GM11168 (cell line): ENCODE data around the gene FAM53B.

Experiments used
- in situ Hi-C: fragments of 300-500 bp; cut with MboI; formaldehyde crosslinking; loops from one replicate; pipeline ENCODE4 v1.12.0; 2022; ENCODE audit warnings: low sequenced_read_pairs; ENCODE audit not compliant: unreplicated experiment

The FAM53B gene

GRCh38 chr10:124669141-124669823 is 74.9 kb downstream of the FAM53B start:
- in situ Hi-C loops = no loop called here

DNA sequence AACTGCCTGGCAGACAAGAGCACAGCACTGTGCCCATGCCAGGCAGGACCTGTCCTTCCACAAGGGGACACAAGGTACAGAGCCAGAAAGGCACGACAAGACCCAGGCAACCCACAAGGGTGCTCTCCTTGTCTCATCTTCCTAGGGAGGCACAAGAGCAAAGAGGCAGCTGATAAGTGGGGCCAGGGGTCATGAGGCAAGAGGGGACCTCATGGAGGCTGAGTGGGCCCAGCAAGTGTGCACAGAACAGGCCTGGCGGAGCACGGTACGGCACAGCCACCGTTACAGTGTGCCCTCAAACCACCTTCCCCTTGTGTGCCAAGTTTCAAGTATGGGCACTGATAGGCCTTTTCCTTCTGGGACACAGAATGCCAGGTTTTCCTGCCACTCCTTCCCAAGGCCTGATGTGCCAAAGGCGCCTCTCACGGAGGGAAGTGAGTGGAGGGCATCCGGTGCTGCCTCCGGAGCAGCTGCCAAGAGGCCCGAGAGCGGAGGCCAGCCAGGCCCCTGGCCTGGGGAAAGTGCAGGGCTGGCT is 75.6 kb downstream of the FAM53B start:
- in situ Hi-C loops = no loop called here

- in situ Hi-C loops = no loop called here
Observed at GRCh38 chr10:124667425-124668345, 76.5 kb downstream of the FAM53B start.

- in situ Hi-C loops = no loop called here
Observed at GRCh38 chr10:124666494-124666893, 77.7 kb downstream of the FAM53B start.

DNA sequence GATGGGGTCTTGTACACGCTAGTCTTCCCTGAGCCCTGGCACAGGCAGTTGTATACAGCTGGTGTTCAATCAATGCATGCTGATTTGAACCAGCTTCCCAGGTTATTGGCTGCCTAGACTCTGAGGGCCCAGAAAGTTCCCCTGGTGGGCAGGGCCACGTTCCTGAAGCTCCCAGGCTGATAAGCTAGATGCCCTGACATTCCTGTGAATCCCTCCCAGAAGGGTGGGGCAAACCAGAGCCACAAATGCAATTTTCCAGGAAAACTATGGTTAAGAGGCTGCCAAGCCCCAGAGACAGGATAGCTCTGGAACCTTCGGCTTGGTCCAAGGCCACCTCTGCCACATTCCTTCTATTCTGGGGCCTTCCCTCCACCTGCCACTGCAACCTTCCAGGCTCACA is 78.2 kb downstream of the FAM53B start:
- in situ Hi-C loops = no loop called here

DNA sequence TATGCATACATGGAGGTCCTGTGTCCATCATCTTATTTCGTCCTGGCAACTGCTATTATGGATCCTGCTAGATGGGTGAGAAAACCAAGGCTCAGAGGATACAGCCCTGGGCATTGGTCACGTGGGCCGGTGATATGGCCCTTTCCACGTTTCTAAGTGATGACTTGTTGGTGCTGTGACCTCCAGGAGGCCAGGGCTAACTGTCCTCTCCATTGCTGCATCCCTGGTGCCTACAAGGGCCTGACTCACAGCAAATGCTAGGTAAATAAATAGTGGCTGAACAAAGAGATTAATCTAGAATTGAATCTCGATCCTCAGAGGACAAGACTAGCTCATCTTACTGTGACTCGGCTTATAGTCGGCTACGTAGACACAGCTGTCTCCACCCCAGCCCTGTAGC is 78.6 kb downstream of the FAM53B start:
- in situ Hi-C loops = no loop called here

GRCh38 chr10:124665091-124665490 is 79.1 kb downstream of the FAM53B start:
- in situ Hi-C loops = no loop called here

DNA sequence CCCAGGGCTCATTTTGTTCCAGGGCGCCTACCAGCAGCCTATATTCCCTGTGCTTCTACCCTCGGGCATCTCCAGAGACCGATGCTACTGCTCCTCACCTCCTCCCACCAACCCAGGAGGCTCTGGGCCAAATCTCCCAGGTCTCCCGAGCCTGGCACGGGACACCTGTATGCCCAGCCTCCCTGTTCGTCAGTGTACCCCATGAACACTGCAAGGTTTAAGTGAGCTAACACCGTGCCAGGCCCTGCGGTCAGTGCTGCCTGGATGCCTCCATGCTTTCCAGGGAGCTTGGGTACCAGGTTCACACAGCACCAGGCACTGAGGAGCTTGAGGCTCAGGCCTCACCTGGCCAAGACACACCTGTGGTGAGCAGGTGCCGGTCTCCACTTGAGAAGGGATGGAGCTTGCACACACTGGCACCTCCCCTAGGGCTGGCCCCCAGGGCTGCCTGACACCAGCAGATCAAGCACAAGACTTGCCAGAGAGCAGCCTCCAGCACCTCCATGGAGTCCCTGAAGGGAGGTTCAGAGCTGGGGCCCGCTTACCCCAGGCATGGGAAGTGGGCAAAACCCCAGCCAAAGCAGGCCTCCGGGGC is 80.3 kb downstream of the FAM53B start:
- in situ Hi-C loops = no loop called here

GRCh38 chr10:124663228-124663627 is 81.0 kb downstream of the FAM53B start:
- in situ Hi-C loops = no loop called here

- in situ Hi-C loops = no loop called here
Observed at GRCh38 chr10:124661660-124662180, 82.5 kb downstream of the FAM53B start.

GRCh38 chr10:124660404-124661125 is 83.6 kb downstream of the FAM53B start:
- in situ Hi-C loops = no loop called here

DNA sequence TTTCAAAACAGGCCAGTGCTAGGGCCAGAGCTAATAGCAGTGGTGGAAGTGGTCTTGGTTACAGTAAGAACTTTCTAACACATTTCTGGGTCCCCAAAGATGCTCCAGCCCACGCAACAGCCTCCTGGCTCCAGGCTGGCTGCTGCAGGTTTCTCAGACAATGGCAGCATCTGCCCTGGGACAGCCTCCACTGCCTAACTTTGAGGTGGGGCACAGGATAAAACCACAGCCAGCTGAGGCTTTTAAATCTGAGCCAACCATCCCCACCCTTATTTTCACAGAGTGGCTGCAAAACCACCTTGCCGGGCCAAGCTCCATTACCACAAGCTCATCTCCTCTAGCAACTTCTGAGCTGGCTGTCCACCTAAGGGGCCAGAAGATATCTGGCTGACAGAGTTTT is 84.8 kb downstream of the FAM53B start:
- in situ Hi-C loops = no loop called here

GRCh38 chr10:124658591-124659242 is 85.5 kb downstream of the FAM53B start:
- in situ Hi-C loops = no loop called here

- in situ Hi-C loops = no loop called here
Observed at GRCh38 chr10:124657806-124658205, 86.4 kb downstream of the FAM53B start.

DNA sequence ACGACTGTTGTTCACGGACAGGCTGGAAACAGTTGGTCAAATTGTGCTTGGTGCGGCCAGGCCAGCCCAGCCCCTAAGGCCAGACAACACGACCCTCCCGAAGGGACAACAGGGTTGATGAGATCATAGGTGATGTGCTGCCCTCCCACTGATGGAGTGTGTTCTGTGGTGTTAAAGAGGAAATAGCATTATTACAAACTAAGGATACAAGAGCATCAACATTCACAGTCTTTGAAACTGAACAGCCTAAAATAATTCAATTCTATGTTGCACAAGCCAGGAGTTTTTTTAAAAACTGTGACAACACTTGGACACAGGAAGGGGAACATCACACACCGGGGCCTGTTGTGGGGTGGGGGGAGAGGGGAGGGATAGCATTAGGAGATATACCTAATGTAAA is 87.6 kb downstream of the FAM53B start:
- in situ Hi-C loops = no loop called here

DNA sequence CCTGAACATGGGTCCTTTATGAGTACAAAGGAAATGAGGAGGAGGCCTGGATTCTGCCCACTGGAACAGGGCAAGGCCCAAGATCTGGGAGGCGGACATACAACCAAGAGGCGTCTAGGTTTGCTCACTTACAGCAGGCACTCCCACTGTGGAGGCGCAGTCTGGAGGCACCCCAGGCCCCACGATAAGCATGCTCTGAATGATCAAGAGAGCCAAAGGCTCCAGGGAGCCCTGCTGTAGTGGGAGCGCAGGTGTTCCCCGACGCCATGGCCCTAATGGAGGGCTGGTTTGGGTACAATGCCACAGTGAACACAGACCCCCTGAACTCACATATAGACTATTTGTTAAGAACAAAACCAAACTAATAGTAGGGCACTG is 88.1 kb downstream of the FAM53B start:
- in situ Hi-C loops = no loop called here

DNA sequence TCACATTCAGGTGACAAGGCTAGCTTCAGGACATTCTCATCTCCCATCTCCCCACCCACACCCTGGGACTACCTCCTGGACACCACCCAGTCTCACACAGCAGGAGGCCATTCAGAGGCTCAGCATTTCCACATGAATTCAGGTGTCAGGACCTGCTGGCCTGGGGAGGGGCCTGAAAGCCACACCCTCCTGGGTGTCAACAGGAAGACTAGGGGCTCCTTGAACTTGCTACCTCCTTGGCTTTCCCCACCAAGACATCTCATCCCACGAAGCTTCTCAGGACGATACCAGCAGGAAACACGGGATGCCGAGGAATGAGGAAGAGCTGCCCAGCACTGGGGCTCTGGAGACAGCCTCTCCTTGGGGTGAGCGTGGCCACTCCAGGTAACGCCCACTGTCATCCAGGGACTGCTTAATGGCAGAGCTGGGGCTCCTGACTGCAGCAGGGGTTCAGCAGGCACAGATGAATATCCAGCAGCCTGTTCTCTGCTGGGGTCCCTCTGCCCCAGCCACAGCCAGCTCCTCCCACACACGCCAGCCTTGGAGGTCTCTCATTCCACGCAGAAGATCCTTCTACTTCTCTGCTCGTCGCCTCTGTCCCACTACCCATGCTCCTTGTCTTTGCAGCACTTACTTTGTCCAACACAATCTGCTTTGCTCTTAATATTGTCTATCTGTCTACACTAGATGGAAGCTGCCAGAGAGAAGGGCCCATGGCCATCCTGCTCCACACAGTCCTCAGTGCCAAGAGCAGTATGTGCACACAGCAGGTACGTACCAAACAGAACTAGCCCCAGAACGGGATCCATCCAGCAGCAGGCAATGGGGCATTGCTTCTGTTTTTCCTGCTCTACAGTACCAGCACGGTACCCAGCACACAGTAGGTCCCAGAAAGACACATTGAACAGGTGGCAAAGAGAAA is 88.7 kb downstream of the FAM53B start:
- in situ Hi-C loops = no loop called here

- in situ Hi-C loops = no loop called here
Observed at GRCh38 chr10:124654686-124655085, 89.5 kb downstream of the FAM53B start.
